ENCODE results near the gene TIFAB.

The TIFAB gene

DNA sequence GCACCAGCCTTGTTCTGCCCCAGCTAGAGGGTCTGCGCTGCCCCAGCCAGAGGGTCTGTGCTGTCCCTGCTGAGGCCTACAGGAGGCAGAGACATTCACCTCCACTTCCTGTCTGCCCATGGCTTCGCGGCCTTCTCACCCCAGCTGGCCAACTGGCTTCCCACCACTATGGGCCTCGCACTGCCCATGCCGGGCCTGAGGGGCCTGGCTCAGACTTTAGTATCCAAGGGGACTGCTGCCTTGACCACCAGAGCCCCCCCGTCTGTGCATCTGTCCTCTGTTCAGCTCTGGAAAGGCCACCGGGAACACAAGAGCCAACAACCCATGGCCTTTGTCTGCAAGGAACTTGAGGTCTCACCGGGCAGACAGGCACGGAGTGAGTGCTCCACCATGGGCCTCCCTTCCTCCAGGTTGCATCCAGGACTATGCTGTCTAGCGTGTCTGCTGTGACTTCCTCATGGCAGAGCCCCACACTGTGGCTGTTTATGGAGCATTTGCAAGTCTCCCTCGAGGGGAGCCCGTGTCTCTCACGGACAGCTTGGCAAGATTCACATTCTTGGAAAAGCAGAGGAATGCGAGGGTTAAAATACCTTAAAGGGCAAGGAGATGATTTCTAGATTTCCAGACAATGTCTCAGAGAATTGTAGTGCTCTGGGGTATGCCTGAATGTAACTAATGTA lies 6.7 kb downstream of the TIFAB start:
- no peaks in the 10 kb centered on the region for H3K9me3 ChIP-seq
- H3K4me1 ChIP-seq (ENCODE audit: control insufficient read depth in 1 of 2, insufficient read depth in 1 of 2, low read depth in 1 of 2, low read length in 1 of 2), result no peaks in the 10 kb centered on the region
- TF ChIP-seq CTCF (IDR thresholded peaks at IDR 0.05), result no peak

GRCh38 chr5:135444881-135445280 lies 7.3 kb downstream of the TIFAB start:
- no peak overlapping the region for H3K27ac ChIP-seq

More for the DNA sequence above, 6.7 kb downstream of the TIFAB start:
- no peaks in the 10 kb centered on the region for H3K27me3 ChIP-seq
- H3K36me3 ChIP-seq, result no peaks in the 10 kb centered on the region
- no peak overlapping the region for H3K4me3 ChIP-seq (ENCODE audit: low read depth in 1 of 2, low read length in 1 of 2)
- no peak overlapping the region for H3K27ac ChIP-seq

GRCh38 chr5:135444360-135444759 lies 7.8 kb downstream of the TIFAB start:
- no peak overlapping the region for H3K27ac ChIP-seq
- TF ChIP-seq CTCF (IDR thresholded peaks at IDR 0.05), result no peak
- no peaks in the 10 kb centered on the region for H3K4me1 ChIP-seq (ENCODE audit: control insufficient read depth in 1 of 2, insufficient read depth in 1 of 2, low read depth in 1 of 2, low read length in 1 of 2)
- no peaks in the 10 kb centered on the region for H3K9me3 ChIP-seq
- no peaks in the 10 kb centered on the region for H3K36me3 ChIP-seq
- no peaks in the 10 kb centered on the region for H3K27me3 ChIP-seq
- H3K4me3 ChIP-seq (ENCODE audit: low read depth in 1 of 2, low read length in 1 of 2), result no peak overlapping the region

More at GRCh38 chr5:135444881-135445280, 7.3 kb downstream of the TIFAB start:
- Histone ChIP-seq H3K4me1 (ENCODE audit: control insufficient read depth in 1 of 2, insufficient read depth in 1 of 2, low read depth in 1 of 2, low read length in 1 of 2) (no peaks in the 10 kb centered on the region), H3K27me3 (no peaks in the 10 kb centered on the region), H3K9me3 (no peaks in the 10 kb centered on the region), H3K36me3 (no peaks in the 10 kb centered on the region), H3K4me3 (ENCODE audit: low read depth in 1 of 2, low read length in 1 of 2) (no peak overlapping the region)
- TF ChIP-seq CTCF (IDR thresholded peaks at IDR 0.05), result no peak

GRCh38 chr5:135443161-135443960 lies 8.8 kb downstream of the TIFAB start:
- Histone ChIP-seq H3K4me1 (ENCODE audit: control insufficient read depth in 1 of 2, insufficient read depth in 1 of 2, low read depth in 1 of 2, low read length in 1 of 2) (no peaks in the 10 kb centered on the region), H3K9me3 (no peaks in the 10 kb centered on the region)

More at GRCh38 chr5:135443161-135443960, 8.8 kb downstream of the TIFAB start:
- Histone ChIP-seq H3K36me3 (no peaks in the 10 kb centered on the region), H3K27me3 (no peaks in the 10 kb centered on the region), H3K27ac (no peak overlapping the region), H3K4me3 (ENCODE audit: low read depth in 1 of 2, low read length in 1 of 2) (no peak overlapping the region)
- TF ChIP-seq CTCF (IDR thresholded peaks at IDR 0.05), result no peak

Data from neutrophil (primary cell).